GM12878 (cell line): Measurements from ENCODE around the gene CCDC194. TPM values are rescaled to one million over a fixed set of nuclear protein-coding genes. Genes with fewer than 3 reads are reported as not detected.
A peak's percentile ranks its signal among the peaks of the same experiment; 100 is the strongest.

Experiments used
- ATAC-seq: fragments of 200-7000 bp; cut with Tn5 transposase; 3 replicates; pipeline ENCODE4 v1.9.1; 2020; ENCODE audit warnings: mild to moderate bottlenecking, moderate library complexity
- BruUV-seq: library from RNA; stranded (reverse); fragments of 400-500 nt; replicated peaks from 2 replicates; lab custom pipeline; 2021; lab: Mats Ljungman, UMichigan
- CTCF ChIA-PET: fragments of 300-600 bp; sonication (Branson Sonifier 250); formaldehyde crosslinking; extraction: SDS; loops from one replicate; lab custom pipeline; 2021; ENCODE audit warnings: inconsistent platforms; lab: Yijun Ruan, JAX
- POLR2A ChIA-PET: fragments of 350-600 bp; formaldehyde crosslinking; extraction: SDS; loops from one replicate; lab custom pipeline; 2021; ENCODE audit warnings: inconsistent platforms; lab: Charles Lee
- RAD21 ChIA-PET: fragments of 300-600 bp; sonication (Branson Sonifier 250); formaldehyde crosslinking; loops from one replicate; lab custom pipeline; 2023; ENCODE audit warnings: antibody characterized with exemption; ENCODE audit not compliant: unreplicated experiment; lab: Charles Lee
- SMC1A ChIA-PET: fragments of 300-600 bp; sonication (Branson Sonifier 250); formaldehyde crosslinking; loops from one replicate; lab custom pipeline; 2023; ENCODE audit not compliant: unreplicated experiment, uncharacterized antibody; lab: Charles Lee
- DNase-seq: peaks from one replicate; pipeline ENCODE4 v3.0.0-alpha.2; 2011; ENCODE audit warnings: low read depth, low spot score
- FAIRE-seq: peaks from 3 replicates; lab custom pipeline; 2011; peaks lifted over from hg19 to GRCh38; lab: Jason Lieb, UNC
- H2AFZ ChIP-seq: 2 replicates; pipeline ENCODE4 v1.6.0; 2011; ENCODE audit warnings: low read depth, low read length, control low read depth; ENCODE audit not compliant: control insufficient read depth
- H3K27ac ChIP-seq: 2 replicates; pipeline ENCODE4 v1.5.1; 2011; ENCODE audit warnings: control low read depth; ENCODE audit not compliant: control insufficient read depth, insufficient read depth
- H3K27me3 ChIP-seq, 2 experiments: replicated peaks in 1 of 2; 2 replicates each; pipeline versions ENCODE4 v1.6.0 to v1.6.1; 2011; ENCODE audit warnings: low read length in 1 of 2; ENCODE audit not compliant: control insufficient read depth in 2 of 2, insufficient read depth in 2 of 2
- H3K36me3 ChIP-seq, 2 experiments: 2 replicates each; pipeline ENCODE4 v1.5.1; 2011; ENCODE audit warnings: low read length in 1 of 2; ENCODE audit not compliant: control insufficient read depth in 2 of 2, insufficient read depth in 2 of 2
- H3K4me1 ChIP-seq: 2 replicates; pipeline ENCODE4 v1.6.1; 2011; ENCODE audit warnings: mild to moderate bottlenecking, low read length, moderate library complexity, mixed read lengths; ENCODE audit not compliant: control insufficient read depth, insufficient read depth
- H3K4me2 ChIP-seq: 2 replicates; pipeline ENCODE4 v1.6.0; 2011; ENCODE audit warnings: control low read depth; ENCODE audit not compliant: control insufficient read depth, insufficient read depth
- H3K4me3 ChIP-seq: fragments of 200-600 bp; sonication (generic); 2 replicates; pipeline ENCODE4 v1.5.1; 2016
- H3K79me2 ChIP-seq: 2 replicates; pipeline ENCODE4 v1.6.0; 2011; ENCODE audit warnings: low read length; ENCODE audit not compliant: control insufficient read depth, insufficient read depth
- H3K9ac ChIP-seq: 2 replicates; pipeline ENCODE4 v1.8.0; 2011; ENCODE audit warnings: low read length, control low read depth, mixed read lengths; ENCODE audit not compliant: control insufficient read depth, insufficient read depth
- H3K9me3 ChIP-seq: replicated peaks from 3 replicates; pipeline ENCODE4 v1.5.1; 2011; ENCODE audit warnings: mild to moderate bottlenecking, low read length; ENCODE audit not compliant: control insufficient read depth, insufficient read depth
- H4K20me1 ChIP-seq: 2 replicates; pipeline ENCODE4 v1.6.0; 2011; ENCODE audit not compliant: control insufficient read depth, insufficient read depth
- ATF7 ChIP-seq: fragments of 450-650 bp; IDR thresholded peaks from 2 replicates; pipeline ENCODE4 v1.6.1; 2016; ENCODE audit warnings: low read depth, mild to moderate bottlenecking
- BCL11A ChIP-seq: IDR thresholded peaks from 2 replicates; pipeline ENCODE4 v1.6.1; 2011; ENCODE audit warnings: low read depth, low read length
- FOS ChIP-seq: IDR thresholded peaks from 3 replicates; pipeline ENCODE4 v1.6.1; 2011; ENCODE audit warnings: borderline replicate concordance; ENCODE audit not compliant: insufficient read length; ENCODE audit errors: extremely low read depth
- IKZF2 ChIP-seq, 2 experiments: fragments of 450-650 bp; IDR thresholded peaks; 2 replicates each; pipeline ENCODE4 v1.6.1; 2017; ENCODE audit warnings: mild to moderate bottlenecking in 2 of 2, moderate library complexity in 2 of 2
- SRF ChIP-seq, 2 experiments: IDR thresholded peaks; 2 replicates each; pipeline ENCODE4 v1.6.1; 2011; ENCODE audit warnings: low read depth in 2 of 2, low read length in 2 of 2, mild to moderate bottlenecking in 1 of 2, moderate library complexity in 1 of 2
- USF2 ChIP-seq: IDR thresholded peaks from 2 replicates; pipeline ENCODE4 v1.6.1; 2011; ENCODE audit warnings: low read depth, low read length, improper control_type of control experiment, borderline replicate concordance
- WGBS: methylation state at CpG from one replicate; pipeline ENCODE4 v1.1.6; 2016; ENCODE audit warnings: low lambda C conversion rate; ENCODE audit not compliant: insufficient replicate concordance, insufficient coverage; ENCODE audit errors: missing lambda C conversion rate; 5-methylcytosine and 5-hydroxymethylcytosine counted together
- in situ Hi-C: fragments of 300-500 bp; cut with MboI; formaldehyde crosslinking; loops from 9 replicates; pipeline ENCODE4 v1.14.3; 2018; ENCODE audit warnings: mixed read lengths
- intact Hi-C: fragments of 100-400 bp; cut with micrococcal nuclease; formaldehyde crosslinking; loops from one replicate; pipeline ENCODE4 v1.14.2; 2022; ENCODE audit not compliant: unreplicated experiment
- polyA plus RNA-seq, 11 experiments: library from polyadenylated mRNA; depleted of rRNA in 4 of 11; unstranded in 6 of 11; stranded (reverse) in 5 of 11; fragments of >200 nt; fragmentation: Nextera tagmentation in 4 of 11; fragmentation: Illumina TruSeq in 1 of 11; extraction: Ambion mirVana in 4 of 11; extraction: Trizol in 1 of 11; gene quantifications; 1 replicate in 1 of 11; 2 replicates in 10 of 11; pipeline versions ENCODE4 v1.2.1 to v1.2.3, GENCODE V29; 2011 to 2016; ENCODE audit warnings: inconsistent platforms in 2 of 11, missing spikeins in 2 of 11, low read depth in 1 of 11
- total RNA-seq, 4 experiments: library from RNA; depleted of rRNA in 3 of 4; stranded (reverse); fragments of >200 nt in 3 of 4; fragmentation: Illumina TruSeq in 1 of 4; extraction: Trizol in 1 of 4; gene quantifications; 2 replicates each; pipeline versions ENCODE4 v1.2.1 to v1.2.3, GENCODE V29; 2013 to 2021

Gene CCDC194
- total and polyA plus RNA-seq, 10 of the 15 experiments (the other 5 are each of a cell fraction or from before 2014, with no cell fraction given): 0.07 to 3.4 (median 0.97) TPM

- in situ Hi-C loops: no loop called here
- Histone ChIP-seq H3K9ac (no peak overlapping the region; the same call in 1 of the 2 replicates), H2AFZ (no peak overlapping the region), H3K36me3 (peaks cover 14 to 23% of the 10 kb centered on the region in 2 experiments), H3K79me2 (peaks cover 60% of the 10 kb centered on the region), H3K27ac (peak overlapping the region; percentile 99; the same call in 1 of the 2 replicates), H3K27me3 (no peaks in the 10 kb centered on the region), H4K20me1 (peaks cover 3% of the 10 kb centered on the region; the same call in 1 of the 2 replicates), H3K4me3 (peak overlapping the region; percentile 83), H3K4me1 (peaks cover 6% of the 10 kb centered on the region), H3K9me3 (no peaks in the 10 kb centered on the region), H3K4me2 (peak overlapping the region; percentile 79)
- FAIRE-seq: no peak
- 82% methylated on average over 25 of the region's 36 CpGs for WGBS
- DNase-seq: no peak
- BruUV-seq: TSS peak; percentile 52
- ATAC-seq: peak; percentile 32
- ChIA-PET SMC1A (interaction anchor here (0.8 to 1.0 kb wide), 2 partner anchors 10 to 16 kb away, joined by 3 read pairs; partner anchors contain the start of gene MVB12A), CTCF (interaction anchor here (0.5 to 1.6 kb wide), 4 partner anchors 14 to 93 kb away, joined by 3 to 5 read pairs (median 4); partner anchors contain the start of gene MVB12A), RAD21 (interaction anchor here (0.9 to 1.0 kb wide), 2 partner anchors 16 to 136 kb away, joined by 4 read pairs; partner anchors contain the start of genes BABAM1 and MVB12A), POLR2A (interaction anchor here (0.7 to 1.3 kb wide), 4 partner anchors 23 to 103 kb away, joined by 3 to 7 read pairs (median 4); partner anchors contain the start of gene DDA1)
- intact Hi-C loops: no loop called here
- no peak for TF ChIP-seq ATF7
- no peak for TF ChIP-seq FOS
- TF ChIP-seq USF2: no peak
- TF ChIP-seq SRF (IDR thresholded peaks at IDR 0.05; ENCODE audit: low read depth in 2 of 2, low read length in 2 of 2): no peak
- no peak for TF ChIP-seq IKZF2 (IDR thresholded peaks at IDR 0.05)
- TF ChIP-seq BCL11A: no peak
Observed at GRCh38 chr19:17402982-17403855, 9.2 kb upstream of the CCDC194 start.
